ENCODE data around the gene ADCY9. TPM values are rescaled to one million over a fixed set of nuclear protein-coding genes. Genes with fewer than 3 reads are reported as not detected.

ADCY9 gene
- total and polyA plus RNA-seq, 2 experiments from 2014 or later = 2.2 to 18.3 TPM

GRCh38 chr16:4062212-4062802 lies 53.9 kb downstream of the ADCY9 start:
- H3K4me2 ChIP-seq = no peak overlapping the region
- H3K9me3 Mint-ChIP-seq = peaks cover 11% of the 10 kb centered on the region; the same call in 2 of the 3 replicates
- H3K4me3 ChIP-seq = no peak overlapping the region
- H3K79me2 ChIP-seq (replicated peaks; ENCODE audit: insufficient read depth) = peaks cover 5% of the 10 kb centered on the region
- no peaks in the 10 kb centered on the region for H3K27me3 ChIP-seq (ENCODE audit: insufficient read depth)
- H3K36me3 Mint-ChIP-seq (ENCODE audit: low read depth) = no peaks in the 10 kb centered on the region; the same call in 2 of the 3 replicates
- no peak overlapping the region for H2AFZ ChIP-seq
- H3K36me3 ChIP-seq (ENCODE audit: insufficient read depth) = no peaks in the 10 kb centered on the region
- no peaks in the 10 kb centered on the region for H3K4me1 ChIP-seq (ENCODE audit: insufficient read depth)
- TF ChIP-seq CTCF (conservative IDR thresholded peaks at IDR 0.05; ENCODE audit: low read depth in 2 of 2) = no peak
- TF ChIP-seq POLR2AphosphoS5 (IDR thresholded peaks at IDR 0.05; ENCODE audit: low read depth) = no peak
- no peak for TF ChIP-seq ZNF331 (CRISPR knock-in tag; IDR thresholded peaks at IDR 0.05; ENCODE audit: low read depth)
- no peak for TF ChIP-seq STAT1 (IDR thresholded peaks at IDR 0.05; ENCODE audit: unreplicated experiment)
- no peak for TF ChIP-seq JUNB (IDR thresholded peaks at IDR 0.05; ENCODE audit: unreplicated experiment)
- TF ChIP-seq EZH2 (IDR thresholded peaks at IDR 0.05; ENCODE audit: low read depth, unreplicated experiment) = no peak
- no peak for TF ChIP-seq EZH2phosphoT487 (IDR thresholded peaks at IDR 0.05; ENCODE audit: unreplicated experiment)
- no peak for TF ChIP-seq ZNF114 (CRISPR knock-in tag; IDR thresholded peaks at IDR 0.05)
- TF ChIP-seq CREB1 (CRISPR knock-in tag; IDR thresholded peaks at IDR 0.05; ENCODE audit: low read depth) = no peak
- TF ChIP-seq REST (IDR thresholded peaks at IDR 0.05; ENCODE audit: unreplicated experiment) = no peak
- TF ChIP-seq, protein P1, sequence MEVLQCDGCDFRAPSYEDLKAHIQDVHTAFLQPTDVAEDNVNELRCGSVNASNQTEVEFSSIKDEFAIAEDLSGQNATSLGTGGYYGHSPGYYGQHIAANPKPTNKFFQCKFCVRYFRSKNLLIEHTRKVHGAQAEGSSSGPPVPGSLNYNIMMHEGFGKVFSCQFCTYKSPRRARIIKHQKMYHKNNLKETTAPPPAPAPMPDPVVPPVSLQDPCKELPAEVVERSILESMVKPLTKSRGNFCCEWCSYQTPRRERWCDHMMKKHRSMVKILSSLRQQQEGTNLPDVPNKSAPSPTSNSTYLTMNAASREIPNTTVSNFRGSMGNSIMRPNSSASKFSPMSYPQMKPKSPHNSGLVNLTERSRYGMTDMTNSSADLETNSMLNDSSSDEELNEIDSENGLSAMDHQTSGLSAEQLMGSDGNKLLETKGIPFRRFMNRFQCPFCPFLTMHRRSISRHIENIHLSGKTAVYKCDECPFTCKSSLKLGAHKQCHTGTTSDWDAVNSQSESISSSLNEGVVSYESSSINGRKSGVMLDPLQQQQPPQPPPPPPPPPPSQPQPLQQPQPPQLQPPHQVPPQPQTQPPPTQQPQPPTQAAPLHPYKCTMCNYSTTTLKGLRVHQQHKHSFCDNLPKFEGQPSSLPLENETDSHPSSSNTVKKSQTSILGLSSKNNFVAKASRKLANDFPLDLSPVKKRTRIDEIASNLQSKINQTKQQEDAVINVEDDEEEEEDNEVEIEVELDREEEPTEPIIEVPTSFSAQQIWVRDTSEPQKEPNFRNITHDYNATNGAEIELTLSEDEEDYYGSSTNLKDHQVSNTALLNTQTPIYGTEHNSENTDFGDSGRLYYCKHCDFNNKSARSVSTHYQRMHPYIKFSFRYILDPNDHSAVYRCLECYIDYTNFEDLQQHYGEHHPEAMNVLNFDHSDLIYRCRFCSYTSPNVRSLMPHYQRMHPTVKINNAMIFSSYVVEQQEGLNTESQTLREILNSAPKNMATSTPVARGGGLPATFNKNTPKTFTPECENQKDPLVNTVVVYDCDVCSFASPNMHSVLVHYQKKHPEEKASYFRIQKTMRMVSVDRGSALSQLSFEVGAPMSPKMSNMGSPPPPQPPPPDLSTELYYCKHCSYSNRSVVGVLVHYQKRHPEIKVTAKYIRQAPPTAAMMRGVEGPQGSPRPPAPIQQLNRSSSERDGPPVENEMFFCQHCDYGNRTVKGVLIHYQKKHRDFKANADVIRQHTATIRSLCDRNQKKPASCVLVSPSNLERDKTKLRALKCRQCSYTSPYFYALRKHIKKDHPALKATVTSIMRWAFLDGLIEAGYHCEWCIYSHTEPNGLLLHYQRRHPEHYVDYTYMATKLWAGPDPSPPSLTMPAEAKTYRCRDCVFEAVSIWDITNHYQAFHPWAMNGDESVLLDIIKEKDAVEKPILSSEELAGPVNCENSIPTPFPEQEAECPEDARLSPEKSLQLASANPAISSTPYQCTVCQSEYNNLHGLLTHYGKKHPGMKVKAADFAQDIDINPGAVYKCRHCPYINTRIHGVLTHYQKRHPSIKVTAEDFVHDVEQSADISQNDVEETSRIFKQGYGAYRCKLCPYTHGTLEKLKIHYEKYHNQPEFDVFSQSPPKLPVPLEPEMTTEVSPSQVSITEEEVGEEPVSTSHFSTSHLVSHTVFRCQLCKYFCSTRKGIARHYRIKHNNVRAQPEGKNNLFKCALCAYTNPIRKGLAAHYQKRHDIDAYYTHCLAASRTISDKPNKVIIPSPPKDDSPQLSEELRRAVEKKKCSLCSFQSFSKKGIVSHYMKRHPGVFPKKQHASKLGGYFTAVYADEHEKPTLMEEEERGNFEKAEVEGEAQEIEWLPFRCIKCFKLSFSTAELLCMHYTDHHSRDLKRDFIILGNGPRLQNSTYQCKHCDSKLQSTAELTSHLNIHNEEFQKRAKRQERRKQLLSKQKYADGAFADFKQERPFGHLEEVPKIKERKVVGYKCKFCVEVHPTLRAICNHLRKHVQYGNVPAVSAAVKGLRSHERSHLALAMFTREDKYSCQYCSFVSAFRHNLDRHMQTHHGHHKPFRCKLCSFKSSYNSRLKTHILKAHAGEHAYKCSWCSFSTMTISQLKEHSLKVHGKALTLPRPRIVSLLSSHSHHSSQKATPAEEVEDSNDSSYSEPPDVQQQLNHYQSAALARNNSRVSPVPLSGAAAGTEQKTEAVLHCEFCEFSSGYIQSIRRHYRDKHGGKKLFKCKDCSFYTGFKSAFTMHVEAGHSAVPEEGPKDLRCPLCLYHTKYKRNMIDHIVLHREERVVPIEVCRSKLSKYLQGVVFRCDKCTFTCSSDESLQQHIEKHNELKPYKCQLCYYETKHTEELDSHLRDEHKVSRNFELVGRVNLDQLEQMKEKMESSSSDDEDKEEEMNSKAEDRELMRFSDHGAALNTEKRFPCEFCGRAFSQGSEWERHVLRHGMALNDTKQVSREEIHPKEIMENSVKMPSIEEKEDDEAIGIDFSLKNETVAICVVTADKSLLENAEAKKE (CRISPR knock-in tag; IDR thresholded peaks at IDR 0.05) = no peak
- no peak for TF ChIP-seq NANOG (IDR thresholded peaks at IDR 0.05; ENCODE audit: borderline replicate concordance)
- TF ChIP-seq, protein P2, sequence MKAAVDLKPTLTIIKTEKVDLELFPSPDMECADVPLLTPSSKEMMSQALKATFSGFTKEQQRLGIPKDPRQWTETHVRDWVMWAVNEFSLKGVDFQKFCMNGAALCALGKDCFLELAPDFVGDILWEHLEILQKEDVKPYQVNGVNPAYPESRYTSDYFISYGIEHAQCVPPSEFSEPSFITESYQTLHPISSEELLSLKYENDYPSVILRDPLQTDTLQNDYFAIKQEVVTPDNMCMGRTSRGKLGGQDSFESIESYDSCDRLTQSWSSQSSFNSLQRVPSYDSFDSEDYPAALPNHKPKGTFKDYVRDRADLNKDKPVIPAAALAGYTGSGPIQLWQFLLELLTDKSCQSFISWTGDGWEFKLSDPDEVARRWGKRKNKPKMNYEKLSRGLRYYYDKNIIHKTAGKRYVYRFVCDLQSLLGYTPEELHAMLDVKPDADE (IDR thresholded peaks at IDR 0.05) = no peak
- H3K27ac Mint-ChIP-seq = no peak overlapping the region
- H3K9me2 ChIP-seq (ENCODE audit: insufficient read depth) = no peaks in the 10 kb centered on the region
- DNase-seq (ENCODE audit: low spot score) (no peak), ATAC-seq (no peak)
- peaks cover 6% of the 10 kb centered on the region for H3K4me1 Mint-ChIP-seq
- no peak overlapping the region for H3K4me3 Mint-ChIP-seq
- H3K27ac ChIP-seq (ENCODE audit: low read depth) = no peak overlapping the region
- no peaks in the 10 kb centered on the region for H3F3A ChIP-seq (replicated peaks; ENCODE audit: low read depth)
- H3K27me3 Mint-ChIP-seq (ENCODE audit: insufficient read depth, low read depth, poor library complexity) = peaks cover under 1% of the 10 kb centered on the region
- H4K20me1 ChIP-seq (replicated peaks; ENCODE audit: insufficient read depth) = no peaks in the 10 kb centered on the region

Data from GM23338 (cell line).